Prostate gland (tissue), 2 donors: ENCODE results near the gene CPLX4.

Experiments used
- CTCF ChIP-seq, 4 experiments: fragments of 200-600 bp in 2 of 4; fragments of 450-650 bp in 2 of 4; sonication (generic) in 2 of 4; IDR thresholded peaks; 1 replicate in 3 of 4; 2 replicates in 1 of 4; pipeline ENCODE4 v1.5.1; 2016 to 2019; ENCODE audit warnings: antibody characterized with exemption in 4 of 4, mild to moderate bottlenecking in 2 of 4, moderate library complexity in 2 of 4
- POLR2A ChIP-seq: fragments of 450-650 bp; IDR thresholded peaks from one replicate; pipeline ENCODE4 v1.6.1; 2016; ENCODE audit warnings: antibody characterized with exemption, mild to moderate bottlenecking
- POLR2AphosphoS5 ChIP-seq: sonication (generic); formaldehyde crosslinking; IDR thresholded peaks from one replicate; pipeline ENCODE4 v1.6.1; 2017; ENCODE audit warnings: antibody characterized with exemption

- TF ChIP-seq CTCF (IDR thresholded peaks at IDR 0.05) (no peak), POLR2AphosphoS5 (no peak), POLR2A (no peak)
Observed at GRCh38 chr18:59279193-59279592, 39.3 kb downstream of the CPLX4 start.
